Stimulated activated CD8-positive, alpha-beta memory T cell treated with anti-CD3 and anti-CD28 coated beads, Interleukin-12 subunit alpha, Interleukin-12 subunit beta, amount 100 ng/mL, for 24 hours (primary cell): ENCODE results near the gene GRAMD1C.
A peak's percentile ranks its signal among the peaks of the same experiment; 100 is the strongest.

Experiments used
- DNase-seq: peaks from one replicate; pipeline ENCODE4 v3.0.0-alpha.2; 2020; ENCODE audit errors: extremely low read depth

GRAMD1C gene

GRCh38 chr3:113852506-113852905 is 13.9 kb downstream of the GRAMD1C start:
- DNase-seq = no peak

GRCh38 chr3:113867506-113867905 is 28.9 kb downstream of the GRAMD1C start:
- no peak for DNase-seq

- DNase-seq = no peak
Measured at GRCh38 chr3:113873293-113873692, 34.7 kb downstream of the GRAMD1C start.

GRCh38 chr3:113873814-113874526 is 35.4 kb downstream of the GRAMD1C start:
- no peak for DNase-seq

GRCh38 chr3:113878403-113878802 is 39.8 kb downstream of the GRAMD1C start:
- no peak for DNase-seq

- DNase-seq = no peak
Measured at GRCh38 chr3:113885050-113885449, 46.5 kb downstream of the GRAMD1C start.

- DNase-seq = no peak
Measured at GRCh38 chr3:113890256-113890900, 51.8 kb downstream of the GRAMD1C start.

- DNase-seq = no peak
Measured at GRCh38 chr3:113894927-113895326, 56.3 kb downstream of the GRAMD1C start.

- DNase-seq = no peak
Measured at GRCh38 chr3:113895964-113896363, 57.4 kb downstream of the GRAMD1C start.

GRCh38 chr3:113896930-113897329 is 58.3 kb downstream of the GRAMD1C start:
- DNase-seq = no peak

- DNase-seq = no peak
Measured at GRCh38 chr3:113897373-113897777, 58.8 kb downstream of the GRAMD1C start.

GRCh38 chr3:113898892-113899291 is 60.3 kb downstream of the GRAMD1C start:
- DNase-seq = no peak

GRCh38 chr3:113906568-113907140 is 68.1 kb downstream of the GRAMD1C start:
- DNase-seq = no peak

GRCh38 chr3:113908133-113908532 is 69.5 kb downstream of the GRAMD1C start:
- DNase-seq = no peak

- DNase-seq = no peak
Measured at GRCh38 chr3:113910966-113911365, 72.4 kb downstream of the GRAMD1C start.

GRCh38 chr3:113912552-113913236 is 74.1 kb downstream of the GRAMD1C start:
- DNase-seq = no peak

- DNase-seq = no peak
Measured at GRCh38 chr3:113914646-113915045, 76.1 kb downstream of the GRAMD1C start.

- no peak for DNase-seq
Measured at GRCh38 chr3:113927556-113927955, 89.0 kb downstream of the GRAMD1C start.

- no peak for DNase-seq
Measured at GRCh38 chr3:113946831-113947230, 108.2 kb downstream of the GRAMD1C start.

GRCh38 chr3:113947372-113948014 is 108.9 kb downstream of the GRAMD1C start, which contains the start of gene ZDHHC23:
ZDHHC23 (plus strand) TSS chr3:113948013; CDS start chr3:113948803, 790 bp downstream.
- peak; percentile 16 for DNase-seq

GRCh38 chr3:113948015-113948917 is 109.7 kb downstream of the GRAMD1C start:
- peak; percentile 1 for DNase-seq
